ENCODE measurements around the gene C5AR2. TPM values are rescaled to one million over a fixed set of nuclear protein-coding genes. Genes with fewer than 3 reads are reported as not detected.
"Not testable (repeated sequence)": the region's sequence is repeated elsewhere in the genome, so short reads cannot be mapped to it uniquely, and the experiment has no call there.

C5AR2 gene
- total and polyA plus RNA-seq, 4 donors, result 0.61 to 2.8 (median 1.8) TPM

GRCh38 chr19:47296036-47296435 lies 35.9 kb upstream of the C5AR2 start:
- peak; percentile 84 for DNase-seq (ENCODE audit: low spot score)
- no peak overlapping the region for H3K27ac ChIP-seq (ENCODE audit: low read depth in 1 of 2, low read length in 2 of 2)
- TF ChIP-seq, protein P1, sequence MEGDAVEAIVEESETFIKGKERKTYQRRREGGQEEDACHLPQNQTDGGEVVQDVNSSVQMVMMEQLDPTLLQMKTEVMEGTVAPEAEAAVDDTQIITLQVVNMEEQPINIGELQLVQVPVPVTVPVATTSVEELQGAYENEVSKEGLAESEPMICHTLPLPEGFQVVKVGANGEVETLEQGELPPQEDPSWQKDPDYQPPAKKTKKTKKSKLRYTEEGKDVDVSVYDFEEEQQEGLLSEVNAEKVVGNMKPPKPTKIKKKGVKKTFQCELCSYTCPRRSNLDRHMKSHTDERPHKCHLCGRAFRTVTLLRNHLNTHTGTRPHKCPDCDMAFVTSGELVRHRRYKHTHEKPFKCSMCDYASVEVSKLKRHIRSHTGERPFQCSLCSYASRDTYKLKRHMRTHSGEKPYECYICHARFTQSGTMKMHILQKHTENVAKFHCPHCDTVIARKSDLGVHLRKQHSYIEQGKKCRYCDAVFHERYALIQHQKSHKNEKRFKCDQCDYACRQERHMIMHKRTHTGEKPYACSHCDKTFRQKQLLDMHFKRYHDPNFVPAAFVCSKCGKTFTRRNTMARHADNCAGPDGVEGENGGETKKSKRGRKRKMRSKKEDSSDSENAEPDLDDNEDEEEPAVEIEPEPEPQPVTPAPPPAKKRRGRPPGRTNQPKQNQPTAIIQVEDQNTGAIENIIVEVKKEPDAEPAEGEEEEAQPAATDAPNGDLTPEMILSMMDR (IDR thresholded peaks at IDR 0.05; ENCODE audit: low read depth, low read length, missing input control), result peak; percentile 74
- peak; percentile 85 to 90 for TF ChIP-seq RAD21 (IDR thresholded peaks at IDR 0.05)
- TF ChIP-seq HNF4G (IDR thresholded peaks at IDR 0.05), result no peak
- no peak for TF ChIP-seq RXRA (IDR thresholded peaks at IDR 0.05)
- no peak overlapping the region for H3K4me3 ChIP-seq (ENCODE audit: low read depth in 1 of 3, low read length in 3 of 3)
- H3K4me1 ChIP-seq (ENCODE audit: control insufficient read depth in 4 of 4, insufficient read depth in 4 of 4, low read length in 3 of 4), result no peaks in the 10 kb centered on the region
- H3K27me3 ChIP-seq (ENCODE audit: control insufficient read depth in 4 of 4, insufficient read depth in 4 of 4, low read length in 3 of 4), result no peaks in the 10 kb centered on the region
- H3K9ac ChIP-seq (ENCODE audit: low read depth in 1 of 2, low read length in 2 of 2), result no peak overlapping the region
- 22% methylated on average over 12 of the region's 12 CpGs for WGBS
- no peaks in the 10 kb centered on the region for H3K9me3 ChIP-seq (ENCODE audit: control insufficient read depth in 4 of 4, low read length in 3 of 4)
- peaks cover 0 to 3% (median 2%) of the 10 kb centered on the region in 4 donors for H3K36me3 ChIP-seq (ENCODE audit: control insufficient read depth in 4 of 4, insufficient read depth in 3 of 4, low read depth in 1 of 4, low read length in 3 of 4)

DNA sequence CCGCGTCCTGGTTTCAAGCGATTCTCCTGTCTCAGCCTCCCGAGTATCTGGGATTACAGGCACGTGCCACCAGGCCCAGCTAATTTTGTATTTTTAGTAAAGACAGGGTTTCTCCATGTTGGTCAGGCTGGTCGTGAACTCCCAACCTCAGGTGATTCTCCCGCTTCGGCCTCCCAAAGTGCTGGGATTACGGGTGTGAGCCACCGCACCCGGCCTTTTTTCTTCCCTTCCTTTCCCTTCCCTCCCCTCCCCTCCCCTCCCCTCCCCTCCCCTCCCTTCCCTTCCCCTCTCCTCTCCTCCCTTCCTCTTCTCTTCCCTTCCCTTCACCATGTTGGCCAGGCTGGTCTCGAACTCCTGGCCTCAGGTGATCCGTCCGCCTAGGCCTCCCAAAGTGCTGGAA lies 31.1 kb upstream of the C5AR2 start:
- WGBS, result 95% methylated on average over 14 of the region's 14 CpGs
- not testable (repeated sequence) for DNase-seq (ENCODE audit: low spot score); H3K4me3 ChIP-seq (ENCODE audit: low read depth in 1 of 3, low read length in 3 of 3); H3K9me3 ChIP-seq (ENCODE audit: control insufficient read depth in 4 of 4, low read length in 3 of 4); H3K27ac ChIP-seq (ENCODE audit: low read depth in 1 of 2, low read length in 2 of 2); H3K36me3 ChIP-seq (ENCODE audit: control insufficient read depth in 4 of 4, insufficient read depth in 3 of 4, low read depth in 1 of 4, low read length in 3 of 4); H3K4me1 ChIP-seq (ENCODE audit: control insufficient read depth in 4 of 4, insufficient read depth in 4 of 4, low read length in 3 of 4); H3K27me3 ChIP-seq (ENCODE audit: control insufficient read depth in 4 of 4, insufficient read depth in 4 of 4, low read length in 3 of 4); H3K9ac ChIP-seq (ENCODE audit: low read depth in 1 of 2, low read length in 2 of 2)

DNA sequence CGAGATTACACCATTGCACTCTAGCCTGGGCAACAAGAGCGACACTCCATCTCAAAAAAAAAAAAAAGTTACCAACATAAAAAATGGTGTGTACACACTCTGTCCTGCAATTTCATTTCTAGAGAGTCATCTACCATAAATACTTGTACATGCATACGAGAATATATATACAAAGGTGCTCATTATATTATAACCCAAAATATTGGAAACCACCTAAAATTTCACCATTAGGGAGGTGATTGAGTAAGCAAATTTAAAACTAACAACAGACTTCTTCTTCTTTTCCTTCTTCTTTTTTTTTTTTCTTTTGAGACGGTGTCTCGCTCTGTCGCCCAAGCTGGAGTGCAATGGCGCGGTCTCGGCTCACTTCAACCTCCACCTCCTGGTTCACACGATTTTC lies 29.7 kb upstream of the C5AR2 start:
- Histone ChIP-seq H3K4me3 (ENCODE audit: low read depth in 1 of 3, low read length in 3 of 3) (no peak overlapping the region), H3K4me1 (ENCODE audit: control insufficient read depth in 4 of 4, insufficient read depth in 4 of 4, low read length in 3 of 4) (peaks cover 0 to 5% (median 0%) of the 10 kb centered on the region in 4 donors), H3K9me3 (ENCODE audit: control insufficient read depth in 4 of 4, low read length in 3 of 4) (no peaks in the 10 kb centered on the region), H3K27me3 (ENCODE audit: control insufficient read depth in 4 of 4, insufficient read depth in 4 of 4, low read length in 3 of 4) (no peaks in the 10 kb centered on the region), H3K27ac (ENCODE audit: low read depth in 1 of 2, low read length in 2 of 2) (no peak overlapping the region), H3K36me3 (ENCODE audit: control insufficient read depth in 4 of 4, insufficient read depth in 3 of 4, low read depth in 1 of 4, low read length in 3 of 4) (no peaks in the 10 kb centered on the region), H3K9ac (ENCODE audit: low read depth in 1 of 2, low read length in 2 of 2) (no peak overlapping the region)
- TF ChIP-seq JUND (IDR thresholded peaks at IDR 0.05), result no peak
- TF ChIP-seq NR2F2 (IDR thresholded peaks at IDR 0.05), result no peak
- TF ChIP-seq GABPA (IDR thresholded peaks at IDR 0.05 in 1 of 2, conservative IDR thresholded peaks at IDR 0.05 in 1 of 2), result no peak
- no peak for TF ChIP-seq YY1 (IDR thresholded peaks at IDR 0.05)
- TF ChIP-seq EGR1 (IDR thresholded peaks at IDR 0.05; ENCODE audit: low read depth in 2 of 2), result no peak
- TF ChIP-seq FOXA1 (IDR thresholded peaks at IDR 0.05), result no peak
- no peak for TF ChIP-seq MAX (IDR thresholded peaks at IDR 0.05)
- TF ChIP-seq HNF4G (IDR thresholded peaks at IDR 0.05), result no peak
- no peak for TF ChIP-seq REST (IDR thresholded peaks at IDR 0.05)
- no peak for DNase-seq (ENCODE audit: low spot score)
- WGBS, result 92% methylated on average over 10 of the region's 10 CpGs

Data from liver (tissue), 9 donors.